GM18505 (cell line): ENCODE data around the gene CRIP2.

Experiments used
- ATAC-seq: cut with Tn5 transposase; IDR thresholded peaks from one replicate; pipeline ENCODE4 v1.9.1; 2021; ENCODE audit not compliant: unreplicated experiment
- POLR2A ChIP-seq: IDR thresholded peaks from 4 replicates; pipeline ENCODE4 v1.6.1; 2011; ENCODE audit warnings: borderline replicate concordance; ENCODE audit not compliant: insufficient read depth, insufficient read length; ENCODE audit errors: extremely low read depth

The CRIP2 gene

DNA sequence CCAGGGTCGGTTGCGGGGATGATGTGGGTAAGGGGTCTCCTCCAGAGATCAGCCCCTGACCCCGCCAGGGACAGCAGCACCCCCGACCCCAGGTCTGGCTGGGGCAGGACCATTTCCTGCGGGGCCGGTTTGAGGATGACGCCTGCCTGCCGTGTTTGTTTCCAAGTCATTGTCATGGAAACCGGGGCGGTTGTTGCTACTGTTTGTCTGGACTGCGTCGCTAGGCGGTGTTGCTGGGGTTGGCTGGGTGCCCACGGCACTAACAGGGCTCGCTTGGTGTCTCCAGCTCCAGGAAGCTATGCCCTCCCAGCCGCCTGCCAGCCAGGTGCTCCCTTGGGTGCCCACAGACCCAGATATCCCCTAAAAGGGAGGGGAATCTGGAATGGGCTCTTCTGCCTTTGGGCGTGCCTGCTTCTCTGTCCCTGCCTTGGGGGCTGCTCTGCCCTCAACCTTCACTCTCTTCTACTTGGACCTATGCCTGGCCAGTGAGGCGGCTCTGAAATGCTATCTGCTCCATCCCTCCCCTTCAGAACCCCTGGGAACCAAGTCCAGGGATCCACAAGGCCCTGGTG lies 7.4 kb downstream of the CRIP2 start:
- no peak for TF ChIP-seq POLR2A
- ATAC-seq, result peak; percentile 37

DNA sequence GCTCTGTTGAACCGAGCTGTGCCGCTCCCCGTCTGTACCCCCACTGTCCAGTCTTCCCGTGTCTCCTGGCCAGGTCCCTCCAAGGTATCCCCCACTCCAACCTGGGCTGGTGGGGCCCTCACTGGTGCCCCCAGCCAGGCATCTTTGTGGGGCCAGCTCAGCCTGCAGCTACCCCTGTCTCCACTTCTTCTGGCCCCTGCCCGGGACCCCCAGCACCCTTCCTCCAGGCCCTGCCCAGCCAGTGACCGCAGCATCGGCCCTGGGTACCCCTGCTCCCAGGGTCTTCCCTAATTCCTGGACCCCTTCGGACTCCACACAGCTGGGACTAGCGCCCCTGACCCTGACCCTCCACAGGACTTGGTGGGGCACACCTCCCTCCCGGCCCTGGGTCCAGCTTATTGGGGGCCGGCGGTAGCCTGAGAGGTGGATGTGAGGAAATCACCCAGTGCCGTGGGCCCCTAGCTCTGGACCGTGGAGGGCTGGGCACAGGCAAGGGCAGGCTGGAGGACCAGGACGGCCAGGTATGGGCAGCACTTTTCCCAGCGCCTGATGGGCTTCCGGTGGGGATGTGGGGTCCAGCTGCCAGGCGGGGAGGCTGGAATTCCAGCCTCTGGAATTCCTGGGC lies 8.0 kb downstream of the CRIP2 start:
- no peak for TF ChIP-seq POLR2A
- no peak for ATAC-seq

DNA sequence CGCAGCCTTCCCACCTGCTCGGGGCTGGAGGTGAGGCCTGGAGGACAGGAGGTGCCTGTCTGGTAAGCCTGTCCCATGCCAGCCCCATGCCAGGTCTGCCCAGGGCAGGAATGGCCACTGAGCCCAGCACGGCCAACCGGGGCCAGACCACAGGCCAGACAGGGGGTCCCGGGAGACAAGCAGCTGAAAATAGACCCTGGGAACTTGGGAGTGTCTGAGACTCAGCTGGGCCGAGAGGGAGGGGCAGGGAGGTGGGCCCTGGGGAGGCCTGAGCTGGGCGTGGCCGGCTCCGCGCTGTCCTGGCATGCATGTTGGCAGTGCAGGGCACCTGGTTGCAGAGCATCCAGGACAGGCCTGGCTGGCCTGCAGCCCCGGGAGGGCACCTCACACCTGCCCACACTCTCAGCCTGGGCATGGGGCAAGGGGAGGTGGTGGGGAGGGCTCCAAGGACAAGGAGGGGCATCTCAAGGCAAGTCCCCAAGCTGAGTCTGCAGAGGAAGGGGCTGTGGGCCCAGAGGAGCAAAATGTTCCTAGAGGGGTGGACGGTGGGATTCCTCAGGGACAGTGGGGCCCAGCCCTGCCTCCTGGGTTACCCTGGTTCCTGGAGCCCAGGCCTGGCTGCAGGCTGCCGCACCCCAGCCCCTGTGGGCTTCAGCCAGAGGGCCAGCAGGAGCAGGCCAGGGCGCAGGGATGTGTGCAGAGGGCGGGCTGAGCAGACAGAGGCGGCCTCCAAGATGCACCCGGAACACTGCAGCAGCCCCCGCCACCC lies 8.9 kb downstream of the CRIP2 start:
- no peak for ATAC-seq
- TF ChIP-seq POLR2A, result no peak

DNA sequence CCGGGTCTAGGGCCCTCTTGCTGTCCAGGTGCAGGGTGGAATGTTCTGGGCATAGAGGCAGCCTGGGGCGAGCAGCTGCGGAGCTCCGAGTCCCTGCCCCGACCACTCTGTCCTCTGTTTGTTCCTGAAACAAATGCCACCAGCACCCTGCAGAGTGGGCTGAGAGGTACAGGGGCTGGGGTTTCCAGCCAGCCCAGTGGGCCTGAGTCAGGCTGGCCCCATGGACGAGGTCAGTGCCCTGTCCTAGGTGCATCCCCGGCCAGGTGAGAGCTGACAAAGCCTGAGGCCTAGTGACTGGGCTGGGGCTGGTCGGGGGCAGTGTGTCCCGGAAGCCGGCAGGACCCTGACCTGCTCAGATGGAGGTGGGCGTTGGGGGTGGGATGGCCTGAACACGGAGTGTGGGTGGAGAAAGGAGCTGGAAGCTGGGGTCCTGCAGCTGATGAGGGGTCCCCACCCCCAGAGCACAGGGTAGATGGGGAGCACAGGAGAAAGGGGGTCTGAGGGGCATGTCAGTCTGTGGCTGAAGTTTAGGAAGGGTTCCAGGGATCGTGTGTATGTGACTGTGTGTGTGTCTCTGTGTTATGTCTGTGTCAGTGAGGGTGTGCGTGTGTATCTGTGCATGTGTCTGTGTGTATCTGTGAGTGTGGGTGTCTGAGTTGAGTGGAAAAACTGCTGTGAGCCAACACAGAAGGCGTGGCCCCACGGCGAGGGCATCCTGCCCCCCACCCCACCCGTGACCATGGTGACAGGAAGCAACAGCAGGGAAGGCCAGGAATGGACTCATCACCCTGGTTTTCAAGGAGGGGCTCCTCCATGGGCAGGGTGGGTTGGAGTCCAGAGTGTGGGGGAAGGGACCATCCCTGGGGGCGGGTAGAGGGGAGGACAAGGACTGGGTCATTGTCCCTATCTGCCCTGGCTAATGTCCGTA lies 9.7 kb downstream of the CRIP2 start:
- TF ChIP-seq POLR2A, result no peak
- no peak for ATAC-seq

DNA sequence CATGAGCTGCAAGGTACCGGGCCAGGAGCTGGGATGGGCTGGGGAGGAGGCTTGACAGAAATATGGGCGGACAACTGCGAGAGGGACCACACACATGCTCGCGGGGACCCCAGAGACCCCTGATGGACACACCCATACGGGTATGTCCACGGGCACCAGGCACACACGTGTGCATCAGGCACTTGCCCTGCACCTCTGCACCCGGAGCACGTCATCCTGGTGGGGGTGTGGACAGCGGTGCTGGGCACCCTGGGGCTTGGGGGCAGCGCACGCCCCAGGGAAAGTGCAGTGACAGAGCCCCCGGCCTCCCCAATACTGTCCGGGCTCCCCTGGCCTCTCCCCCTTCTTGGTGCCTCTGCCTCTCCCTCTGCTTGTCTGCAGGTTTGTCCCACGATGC lies 10.4 kb downstream of the CRIP2 start:
- no peak for ATAC-seq
- TF ChIP-seq POLR2A, result no peak

DNA sequence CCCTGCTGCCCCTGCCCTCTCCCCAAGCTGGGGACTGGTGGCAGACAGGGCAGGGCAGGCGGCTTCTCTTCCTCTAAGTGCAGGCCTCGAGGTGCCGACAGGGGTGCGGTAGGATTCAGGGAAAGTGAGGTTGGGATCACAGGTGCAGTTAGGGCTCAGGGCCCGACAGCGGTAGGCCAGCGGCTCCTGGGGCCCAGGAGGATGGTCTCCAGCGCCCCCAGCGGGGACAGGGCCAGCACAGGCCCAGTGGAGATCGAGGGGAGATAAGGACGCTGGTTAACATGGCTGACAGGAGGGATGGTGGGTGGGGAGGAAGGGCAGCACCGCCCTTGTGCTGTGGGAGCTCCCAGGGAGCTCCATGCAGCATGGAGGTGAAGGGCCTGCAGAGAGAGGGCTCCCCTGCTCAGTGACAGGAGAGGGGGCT lies 11.1 kb downstream of the CRIP2 start:
- no peak for ATAC-seq
- TF ChIP-seq POLR2A, result no peak

DNA sequence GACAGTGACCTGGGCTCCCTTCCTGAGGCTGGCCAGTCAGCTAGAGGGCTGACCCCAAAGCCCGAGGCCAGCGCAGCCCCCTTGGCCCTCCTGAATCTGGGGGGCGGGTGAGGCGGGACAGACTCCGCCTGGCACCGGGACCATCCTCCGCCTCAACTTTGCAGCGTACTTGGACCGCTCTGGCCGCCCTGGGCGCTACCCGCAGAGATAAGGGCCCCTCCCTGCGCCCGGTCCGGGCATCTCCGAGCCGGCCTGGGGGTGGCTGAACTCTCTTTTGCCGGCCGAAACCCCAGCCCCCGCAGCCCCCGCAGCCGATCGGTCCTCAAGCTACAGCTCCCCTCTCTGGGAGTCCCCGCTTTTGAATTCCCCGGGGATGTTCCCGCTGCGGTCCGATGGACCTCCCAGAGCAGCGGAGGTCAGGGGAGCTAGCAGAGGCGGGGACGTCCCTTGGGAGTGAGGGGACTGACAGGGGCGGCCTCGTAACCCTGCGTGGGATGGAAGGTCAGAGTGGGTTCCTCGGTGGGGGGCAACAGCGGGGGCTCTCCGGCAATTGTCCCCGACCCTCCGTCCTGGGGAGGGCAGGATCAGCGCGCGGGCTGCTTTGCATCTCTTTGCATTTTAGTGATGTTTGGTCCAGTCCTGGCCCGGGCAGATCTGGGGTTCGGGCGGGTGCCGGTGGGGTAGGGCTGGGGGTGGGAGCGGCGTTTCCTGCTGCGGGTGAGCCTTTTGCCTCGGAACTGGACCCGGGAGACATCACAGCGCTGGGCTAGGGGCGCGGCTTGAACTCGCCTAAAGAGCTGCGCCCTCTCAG lies 11.7 kb downstream of the CRIP2 start, which contains the start of gene CRIP1:
Gene CRIP1, plus strand, starts transcription at position 724 of the 811 bp plus-strand sequence. CDS start 374 bp downstream, outside the sequence.
- TF ChIP-seq POLR2A, result peak; percentile 3
- ATAC-seq, result no peak

DNA sequence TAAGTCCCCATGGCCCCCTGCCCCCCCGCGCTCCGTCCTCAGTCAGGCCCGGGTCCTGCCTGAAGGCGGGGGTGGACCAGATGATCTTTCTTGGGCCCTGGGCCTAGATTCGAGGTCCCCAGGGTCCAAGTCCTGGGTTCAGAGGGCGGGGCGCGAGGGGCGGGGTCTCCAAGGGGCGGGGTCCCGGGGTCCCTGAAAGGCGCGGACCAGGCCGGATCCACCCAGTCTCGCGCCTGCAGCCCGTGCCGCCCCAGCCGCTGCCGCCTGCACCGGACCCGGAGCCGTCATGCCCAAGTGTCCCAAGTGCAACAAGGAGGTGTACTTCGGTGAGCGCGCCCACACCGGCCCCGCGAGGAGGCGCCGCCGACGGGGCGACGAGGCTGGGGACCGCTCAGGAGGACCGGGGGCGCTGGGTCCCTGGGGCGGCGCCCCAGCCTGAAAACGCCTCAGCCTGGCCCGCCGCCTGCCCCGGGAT lies 12.4 kb downstream of the CRIP2 start:
- peak; percentile 40 for TF ChIP-seq POLR2A
- ATAC-seq, result no peak

DNA sequence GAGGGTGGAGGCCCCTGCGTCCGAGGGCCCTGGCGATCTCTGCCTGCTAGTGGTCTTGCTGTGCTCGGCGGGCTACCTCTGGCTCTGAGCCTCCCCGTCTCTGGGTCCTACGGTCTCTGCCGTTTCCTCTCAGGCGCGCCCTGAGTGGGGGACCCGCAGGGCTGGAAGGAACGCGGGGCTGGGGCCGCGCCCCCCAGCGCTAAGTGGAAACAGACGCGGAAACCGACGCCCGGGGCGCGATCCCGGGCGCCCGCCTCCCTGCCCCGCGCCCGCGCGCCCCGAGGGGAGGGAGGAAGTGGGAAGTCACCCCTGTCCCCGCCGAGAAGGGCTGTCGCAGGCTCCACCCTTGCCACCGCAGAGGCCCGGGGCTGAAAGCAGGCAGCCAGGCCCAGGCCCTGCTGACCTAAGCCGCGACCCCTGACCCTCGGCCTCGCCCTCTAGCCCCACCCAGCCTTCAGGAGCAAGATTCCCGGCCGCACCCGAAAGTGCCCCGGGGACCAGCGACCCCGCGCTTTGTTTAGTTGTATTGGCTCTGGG lies 12.9 kb downstream of the CRIP2 start:
- peak; percentile 7 for TF ChIP-seq POLR2A
- no peak for ATAC-seq

DNA sequence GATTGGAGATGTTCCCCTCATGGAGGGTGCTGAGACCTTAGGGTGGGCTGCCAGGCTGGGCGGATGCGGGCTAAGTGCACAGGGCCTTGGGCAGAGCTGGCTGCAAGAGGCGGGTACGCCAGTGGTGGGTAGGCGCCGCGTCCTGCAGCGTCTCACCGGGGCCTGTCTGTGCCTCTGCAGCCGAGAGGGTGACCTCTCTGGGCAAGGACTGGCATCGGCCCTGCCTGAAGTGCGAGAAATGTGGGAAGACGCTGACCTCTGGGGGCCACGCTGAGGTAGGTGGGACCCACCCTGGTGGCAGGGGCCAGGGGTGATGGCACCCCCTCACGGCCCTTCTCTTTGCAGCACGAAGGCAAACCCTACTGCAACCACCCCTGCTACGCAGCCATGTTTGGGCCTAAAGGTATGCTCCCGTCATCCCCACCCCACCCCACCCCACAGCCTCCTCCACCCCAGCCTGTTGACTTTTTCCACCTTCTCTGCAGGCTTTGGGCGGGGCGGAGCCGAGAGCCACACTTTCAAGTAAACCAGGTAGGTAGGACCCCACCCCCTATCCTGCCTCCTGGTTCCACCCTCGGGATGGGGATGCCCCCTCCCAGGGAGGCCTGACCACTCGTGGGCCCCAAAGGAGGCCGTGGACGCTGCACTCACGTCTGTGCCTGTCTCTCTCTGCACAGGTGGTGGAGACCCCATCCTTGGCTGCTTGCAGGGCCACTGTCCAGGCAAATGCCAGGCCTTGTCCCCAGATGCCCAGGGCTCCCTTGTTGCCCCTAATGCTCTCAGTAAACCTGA lies 13.6 kb downstream of the CRIP2 start:
- no peak for TF ChIP-seq POLR2A
- no peak for ATAC-seq
